ENCODE results near the gene RGS7.
"Not testable (repeated sequence)": the region's sequence is repeated elsewhere in the genome, so short reads cannot be mapped to it uniquely, and the experiment has no call there.

Gene RGS7

GRCh38 chr1:240737298-240737697 lies 619.7 kb downstream of the RGS7 start:
- DNase-seq = no peak

GRCh38 chr1:240734705-240735104 lies 622.3 kb downstream of the RGS7 start:
- DNase-seq = not testable (repeated sequence)

- no peak for DNase-seq
Observed at GRCh38 chr1:240734001-240734400, 623.0 kb downstream of the RGS7 start.

GRCh38 chr1:240732390-240732789 lies 624.6 kb downstream of the RGS7 start:
- peak in 1 of 58 donors; percentile 8 for DNase-seq

All from anterior cingulate cortex (tissue), 58 donors.